Smooth muscle cell (in vitro differentiated cells): ENCODE data around the gene ZNF282. TPM values are rescaled to one million over a fixed set of nuclear protein-coding genes. Genes with fewer than 3 reads are reported as not detected.

Experiments used
- DNase-seq: peaks from one replicate; lab custom pipeline; 2025; ENCODE audit not compliant: unreplicated experiment; lab: John Stamatoyannopoulos, UW
- H2AFZ ChIP-seq: fragments of 200-600 bp; sonication (generic); 2 replicates; pipeline ENCODE4 v1.6.0; 2016; ENCODE audit warnings: antibody characterized with exemption, low read depth, mild to moderate bottlenecking
- H3F3A ChIP-seq: fragments of 200-600 bp; sonication (generic); 2 replicates; pipeline ENCODE4 v1.6.0; 2017; ENCODE audit warnings: antibody characterized with exemption, low read depth
- H3K27ac ChIP-seq: fragments of 200-600 bp; sonication (generic); 2 replicates; pipeline ENCODE4 v1.5.1; 2016; ENCODE audit warnings: low read depth, mild to moderate bottlenecking
- H3K27me3 ChIP-seq: fragments of 200-600 bp; sonication (generic); 2 replicates; pipeline ENCODE4 v1.6.1; 2016; ENCODE audit warnings: low read depth, mild to moderate bottlenecking
- H3K36me3 ChIP-seq: fragments of 200-600 bp; sonication (generic); 2 replicates; pipeline ENCODE4 v1.5.1; 2016; ENCODE audit warnings: low read depth
- H3K4me1 ChIP-seq: fragments of 200-600 bp; sonication (generic); 2 replicates; pipeline ENCODE4 v1.5.1; 2016; ENCODE audit warnings: low read depth
- H3K4me2 ChIP-seq: fragments of 200-600 bp; sonication (generic); 2 replicates; pipeline ENCODE4 v1.6.0; 2016; ENCODE audit warnings: mild to moderate bottlenecking
- H3K4me3 ChIP-seq: fragments of 200-600 bp; sonication (generic); 2 replicates; pipeline ENCODE4 v1.5.1; 2016; ENCODE audit warnings: mild to moderate bottlenecking
- H3K79me2 ChIP-seq: fragments of 200-600 bp; sonication (generic); 2 replicates; pipeline ENCODE4 v1.6.0; 2016; ENCODE audit warnings: low read depth, mild to moderate bottlenecking
- H3K9ac ChIP-seq: fragments of 200-600 bp; sonication (generic); 2 replicates; pipeline ENCODE4 v1.6.0; 2016; ENCODE audit warnings: low read depth
- H3K9me3 ChIP-seq: fragments of 200-600 bp; sonication (generic); replicated peaks from 2 replicates; pipeline ENCODE4 v1.5.1; 2016; ENCODE audit warnings: low read depth
- H4K20me1 ChIP-seq: fragments of 200-600 bp; sonication (generic); 2 replicates; pipeline ENCODE4 v1.6.0; 2016; ENCODE audit warnings: low read depth
- WGBS: methylation state at CpG from one replicate; pipeline ENCODE4 v1.1.7; 2016; ENCODE audit warnings: low lambda C conversion rate; 5-methylcytosine and 5-hydroxymethylcytosine counted together
- polyA plus RNA-seq: library from polyadenylated mRNA; unstranded; fragments of >200 nt; fragmentation: Nextera tagmentation; extraction: Ambion mirVana; gene quantifications from 2 replicates; pipeline ENCODE4 v1.2.1, GENCODE V29; 2016
- total RNA-seq: library from RNA; depleted of rRNA; stranded (reverse); fragments of >200 nt; gene quantifications from 2 replicates; pipeline ENCODE4 v1.2.3, GENCODE V29; 2014
- TF ChIP-seq, protein P1 (sequence below): fragments of 200-600 bp; sonication (generic); IDR thresholded peaks from 2 replicates; pipeline ENCODE4 v1.5.1; 2017; ENCODE audit warnings: borderline replicate concordance, mild to moderate bottlenecking, antibody characterized with exemption; ENCODE audit not compliant: insufficient read depth, poor library complexity, severe bottlenecking

ZNF282 gene
- total and polyA plus RNA-seq, 2 experiments from 2014 or later = 5.0 to 8.9 TPM

DNA sequence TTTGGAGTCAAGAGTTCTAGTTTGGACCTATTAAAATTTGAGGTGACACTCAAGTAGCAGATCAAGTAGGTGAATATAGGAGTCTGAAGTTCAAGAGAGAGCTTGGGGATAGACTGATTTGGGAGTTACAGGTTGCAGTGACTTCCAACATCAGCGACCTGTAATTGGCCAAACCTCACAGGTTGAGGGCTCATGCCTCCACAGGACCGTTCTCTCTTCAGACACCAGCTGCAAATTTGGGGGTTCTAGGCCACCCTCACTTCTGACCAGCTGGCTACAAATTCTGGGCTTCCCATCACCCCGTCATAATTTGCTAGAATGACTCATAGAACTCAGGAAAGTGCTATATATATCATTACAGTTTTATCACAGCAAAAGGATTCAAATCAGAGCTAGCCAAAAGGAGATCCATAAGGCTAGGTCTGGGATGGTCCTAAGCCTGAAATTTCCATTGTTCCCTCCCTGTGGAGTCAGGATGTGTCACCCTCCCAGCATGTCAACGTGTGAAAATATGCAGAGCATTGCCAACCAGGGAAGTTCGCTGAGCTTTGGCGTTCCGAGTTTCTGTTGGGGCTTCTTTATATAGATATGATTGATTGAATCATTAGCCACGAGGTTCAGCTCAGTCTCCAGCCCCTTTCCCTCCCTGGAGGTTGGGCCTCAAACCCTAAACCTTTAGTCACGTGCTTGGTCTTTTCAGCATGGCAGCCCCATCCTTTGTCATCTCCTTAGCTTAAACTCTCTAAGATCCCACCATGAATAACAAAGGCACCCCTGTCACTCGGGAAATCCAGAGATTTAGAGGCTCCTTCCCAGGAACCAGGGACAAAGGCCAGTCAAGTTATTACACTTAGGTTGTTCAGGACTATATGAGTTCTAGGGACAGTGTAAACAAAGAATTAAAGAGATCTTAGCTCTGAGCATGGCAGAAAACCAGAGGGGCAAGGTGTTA lies 23.4 kb downstream of the ZNF282 start:
- Histone ChIP-seq H3K4me1 (no peaks in the 10 kb centered on the region), H4K20me1 (peaks cover 4% of the 10 kb centered on the region), H3K79me2 (no peaks in the 10 kb centered on the region), H3K27me3 (no peaks in the 10 kb centered on the region), H3K36me3 (peaks cover 5% of the 10 kb centered on the region), H3K27ac (peak overlapping the region; percentile 15), H3K9ac (no peak overlapping the region), H3K9me3 (no peaks in the 10 kb centered on the region), H2AFZ (no peak overlapping the region), H3K4me3 (no peak overlapping the region), H3K4me2 (no peak overlapping the region), H3F3A (no peaks in the 10 kb centered on the region)
- WGBS = 92% methylated on average over 10 of the region's 10 CpGs
- no peak for DNase-seq
- TF ChIP-seq, protein P1, sequence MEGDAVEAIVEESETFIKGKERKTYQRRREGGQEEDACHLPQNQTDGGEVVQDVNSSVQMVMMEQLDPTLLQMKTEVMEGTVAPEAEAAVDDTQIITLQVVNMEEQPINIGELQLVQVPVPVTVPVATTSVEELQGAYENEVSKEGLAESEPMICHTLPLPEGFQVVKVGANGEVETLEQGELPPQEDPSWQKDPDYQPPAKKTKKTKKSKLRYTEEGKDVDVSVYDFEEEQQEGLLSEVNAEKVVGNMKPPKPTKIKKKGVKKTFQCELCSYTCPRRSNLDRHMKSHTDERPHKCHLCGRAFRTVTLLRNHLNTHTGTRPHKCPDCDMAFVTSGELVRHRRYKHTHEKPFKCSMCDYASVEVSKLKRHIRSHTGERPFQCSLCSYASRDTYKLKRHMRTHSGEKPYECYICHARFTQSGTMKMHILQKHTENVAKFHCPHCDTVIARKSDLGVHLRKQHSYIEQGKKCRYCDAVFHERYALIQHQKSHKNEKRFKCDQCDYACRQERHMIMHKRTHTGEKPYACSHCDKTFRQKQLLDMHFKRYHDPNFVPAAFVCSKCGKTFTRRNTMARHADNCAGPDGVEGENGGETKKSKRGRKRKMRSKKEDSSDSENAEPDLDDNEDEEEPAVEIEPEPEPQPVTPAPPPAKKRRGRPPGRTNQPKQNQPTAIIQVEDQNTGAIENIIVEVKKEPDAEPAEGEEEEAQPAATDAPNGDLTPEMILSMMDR = no peak

- no peak overlapping the region for H3K4me3 ChIP-seq
- H3K27ac ChIP-seq = peak overlapping the region; percentile 5
- no peaks in the 10 kb centered on the region for H3K79me2 ChIP-seq
- no peaks in the 10 kb centered on the region for H3F3A ChIP-seq
- no peak for DNase-seq
- peaks cover 5% of the 10 kb centered on the region for H3K36me3 ChIP-seq
- no peak overlapping the region for H3K4me2 ChIP-seq
- H3K27me3 ChIP-seq = no peaks in the 10 kb centered on the region
- H4K20me1 ChIP-seq = peaks cover 4% of the 10 kb centered on the region
- no peak overlapping the region for H3K9ac ChIP-seq
- WGBS = 43% methylated on average over 6 of the region's 6 CpGs
- TF ChIP-seq, protein P1 = no peak
- H3K4me1 ChIP-seq = no peaks in the 10 kb centered on the region
- H2AFZ ChIP-seq = no peak overlapping the region
- no peaks in the 10 kb centered on the region for H3K9me3 ChIP-seq
Measured at GRCh38 chr7:149220534-149220933, 25.2 kb downstream of the ZNF282 start.

GRCh38 chr7:149223176-149223575 lies 27.8 kb downstream of the ZNF282 start:
- H3K9me3 ChIP-seq = no peaks in the 10 kb centered on the region
- no peak overlapping the region for H3K27ac ChIP-seq
- no peak overlapping the region for H3K4me2 ChIP-seq
- TF ChIP-seq, protein P1 = no peak
- H3K9ac ChIP-seq = no peak overlapping the region
- H4K20me1 ChIP-seq = peaks cover 4% of the 10 kb centered on the region
- H2AFZ ChIP-seq = no peak overlapping the region
- WGBS = 92% methylated on average over 8 of the region's 8 CpGs
- no peak for DNase-seq
- no peaks in the 10 kb centered on the region for H3F3A ChIP-seq
- H3K27me3 ChIP-seq = no peaks in the 10 kb centered on the region
- H3K4me1 ChIP-seq = no peaks in the 10 kb centered on the region
- no peak overlapping the region for H3K4me3 ChIP-seq
- no peaks in the 10 kb centered on the region for H3K79me2 ChIP-seq
- H3K36me3 ChIP-seq = no peaks in the 10 kb centered on the region
